H9 (cell line): ENCODE results near the gene MRPL54. TPM values are rescaled to one million over a fixed set of nuclear protein-coding genes. Genes with fewer than 3 reads are reported as not detected.

Experiments
- DNase-seq: peaks from one replicate; pipeline ENCODE4 v3.0.0-alpha.2; 2017
- H2AFZ ChIP-seq: one replicate; pipeline ENCODE4 v1.6.1; 2013; ENCODE audit warnings: mild to moderate bottlenecking, low read length, control low read depth, moderate library complexity
- H2AK5ac ChIP-seq: 2 replicates; pipeline ENCODE4 v1.6.1; 2013; ENCODE audit warnings: low read length, control low read depth, mixed read lengths; ENCODE audit not compliant: insufficient read length
- H2BK120ac ChIP-seq: one replicate; pipeline ENCODE4 v1.6.1; 2013; ENCODE audit warnings: low read depth, mild to moderate bottlenecking, low read length, control low read depth, inconsistent platforms; ENCODE audit not compliant: poor library complexity, severe bottlenecking
- H2BK12ac ChIP-seq: 2 replicates; pipeline ENCODE4 v1.6.1; 2013; ENCODE audit warnings: low read length, control low read depth, mixed read lengths, low read depth; ENCODE audit not compliant: insufficient read length
- H2BK15ac ChIP-seq: 2 replicates; pipeline ENCODE4 v1.6.1; 2013; ENCODE audit warnings: low read depth, low read length, control low read depth
- H2BK20ac ChIP-seq: one replicate; pipeline ENCODE4 v1.6.1; 2013; ENCODE audit warnings: low read depth, mild to moderate bottlenecking, low read length, control low read depth, inconsistent platforms; ENCODE audit not compliant: poor library complexity, severe bottlenecking
- H2BK5ac ChIP-seq: 2 replicates; pipeline ENCODE4 v1.6.1; 2013; ENCODE audit warnings: low read length, control low read depth, mixed read lengths; ENCODE audit not compliant: insufficient read length
- H3K14ac ChIP-seq: 2 replicates; pipeline ENCODE4 v1.6.1; 2013; ENCODE audit warnings: low read length, control low read depth; ENCODE audit not compliant: insufficient read depth
- H3K18ac ChIP-seq: 2 replicates; pipeline ENCODE4 v1.6.1; 2013; ENCODE audit warnings: low read depth, mild to moderate bottlenecking, mixed read lengths, low read length, control low read depth; ENCODE audit not compliant: insufficient read length
- H3K23ac ChIP-seq: 2 replicates; pipeline ENCODE4 v1.6.1; 2013; ENCODE audit warnings: low read length, control low read depth, mixed read lengths, low read depth; ENCODE audit not compliant: insufficient read length
- H3K23me2 ChIP-seq: 2 replicates; pipeline ENCODE4 v1.6.1; 2013; ENCODE audit warnings: low read depth, mild to moderate bottlenecking, mixed read lengths, low read length, control low read depth; ENCODE audit not compliant: insufficient read length, poor library complexity, severe bottlenecking
- H3K27ac ChIP-seq: 2 replicates; pipeline ENCODE4 v1.5.1; 2013; ENCODE audit warnings: low read length, control low read depth, mixed read lengths, low read depth; ENCODE audit not compliant: insufficient read length
- H3K27me3 ChIP-seq: 2 replicates; pipeline ENCODE4 v1.6.1; 2013; ENCODE audit warnings: low read length, control low read depth, inconsistent platforms; ENCODE audit not compliant: insufficient read depth
- H3K4ac ChIP-seq: 2 replicates; pipeline ENCODE4 v1.6.1; 2013; ENCODE audit warnings: low read depth, mild to moderate bottlenecking, control low read depth, inconsistent platforms, low read length, moderate library complexity
- H3K4me1 ChIP-seq: 2 replicates; pipeline ENCODE4 v1.6.1; 2013; ENCODE audit warnings: low read length, control low read depth, inconsistent platforms; ENCODE audit not compliant: insufficient read depth
- H3K4me2 ChIP-seq: 2 replicates; pipeline ENCODE4 v1.6.1; 2013; ENCODE audit warnings: low read length, control low read depth, mixed read lengths; ENCODE audit not compliant: insufficient read length, insufficient read depth
- H3K56ac ChIP-seq: 2 replicates; pipeline ENCODE4 v1.6.1; 2013; ENCODE audit warnings: low read depth, mild to moderate bottlenecking, mixed read lengths, low read length, control low read depth; ENCODE audit not compliant: insufficient read length
- H3K79me1 ChIP-seq: 2 replicates; pipeline ENCODE4 v1.6.1; 2013; ENCODE audit warnings: low read depth, mild to moderate bottlenecking, moderate library complexity, low read length, control low read depth, inconsistent platforms; ENCODE audit not compliant: insufficient read depth, poor library complexity, severe bottlenecking
- H3K79me2 ChIP-seq: 2 replicates; pipeline ENCODE4 v1.6.1; 2013; ENCODE audit warnings: low read length, control low read depth, inconsistent platforms; ENCODE audit not compliant: insufficient read depth
- H3K9ac ChIP-seq: 2 replicates; pipeline ENCODE4 v1.6.1; 2013; ENCODE audit warnings: low read length, control low read depth, mixed read lengths; ENCODE audit not compliant: insufficient read length; ENCODE audit errors: extremely low read depth
- H3K9me3 ChIP-seq: one replicate; pipeline ENCODE4 v1.6.1; 2013; ENCODE audit warnings: low read depth, low read length, inconsistent platforms; ENCODE audit not compliant: control insufficient read depth
- H3T11ph ChIP-seq: one replicate; pipeline ENCODE4 v1.6.1; 2013; ENCODE audit warnings: mild to moderate bottlenecking, low read length, control low read depth, inconsistent platforms
- H4K20me1 ChIP-seq: one replicate; pipeline ENCODE4 v1.6.1; 2013; ENCODE audit not compliant: control insufficient read depth, insufficient read length, insufficient read depth
- H4K5ac ChIP-seq: 2 replicates; pipeline ENCODE4 v1.6.1; 2013; ENCODE audit warnings: low read depth, mild to moderate bottlenecking, mixed read lengths, low read length, control low read depth; ENCODE audit not compliant: insufficient read length
- H4K8ac ChIP-seq: replicated peaks from 2 replicates; pipeline ENCODE4 v1.6.1; 2013; ENCODE audit warnings: low read length, control low read depth, mixed read lengths, low read depth; ENCODE audit not compliant: insufficient read length
- H4K91ac ChIP-seq: 2 replicates; pipeline ENCODE4 v1.6.1; 2013; ENCODE audit warnings: low read depth, mild to moderate bottlenecking, moderate library complexity, mixed read lengths, low read length, control low read depth; ENCODE audit not compliant: insufficient read length
- H3K27ac Mint-ChIP-seq, 3 experiments: 2 replicates in 2 of 3; 3 replicates in 1 of 3; pipeline ENCODE4 v1.8.0; 2020 to 2021; ENCODE audit warnings: mixed read lengths in 3 of 3, mild to moderate bottlenecking in 1 of 3, moderate library complexity in 1 of 3
- H3K27me3 Mint-ChIP-seq: 2 replicates; pipeline ENCODE4 v1.8.0; 2021; ENCODE audit warnings: low read depth, mild to moderate bottlenecking, moderate library complexity, mixed read lengths
- H3K36me3 Mint-ChIP-seq, 3 experiments: 2 replicates in 2 of 3; 3 replicates in 1 of 3; pipeline ENCODE4 v1.8.0; 2020 to 2021; ENCODE audit warnings: low read depth in 3 of 3, mixed read lengths in 3 of 3; ENCODE audit not compliant: insufficient read depth in 1 of 3
- H3K4me1 Mint-ChIP-seq, 2 experiments: 2 replicates each; pipeline ENCODE4 v1.8.0; 2020; ENCODE audit warnings: mixed read lengths in 2 of 2
- H3K4me3 Mint-ChIP-seq, 2 experiments: 2 replicates in 1 of 2; 3 replicates in 1 of 2; pipeline ENCODE4 v1.8.0; 2020 to 2021; ENCODE audit warnings: mild to moderate bottlenecking in 2 of 2, mixed read lengths in 2 of 2, moderate library complexity in 1 of 2
- H3K9me3 Mint-ChIP-seq, 2 experiments: 2 replicates in 1 of 2; 3 replicates in 1 of 2; pipeline ENCODE4 v1.8.0; 2020; ENCODE audit warnings: mild to moderate bottlenecking in 2 of 2, mixed read lengths in 2 of 2, moderate library complexity in 1 of 2
- CTCF ChIP-seq: fragments of 200-600 bp; sonication (generic); conservative IDR thresholded peaks from 3 replicates; pipeline ENCODE4 v1.8.0; 2021; ENCODE audit warnings: antibody characterized with exemption, mild to moderate bottlenecking
- WGBS: extraction: QIAGEN DNeasy Blood & Tissue Kit; methylation state at CpG from one replicate; pipeline ENCODE4 v1.1.7; 2013; ENCODE audit warnings: missing lambda C conversion rate, low lambda C conversion rate, mixed read lengths; ENCODE audit not compliant: insufficient read length; ENCODE audit errors: extremely low coverage; 5-methylcytosine and 5-hydroxymethylcytosine counted together
- total RNA-seq: library from RNA; stranded (reverse); gene quantifications from 2 replicates; pipeline ENCODE4 v1.2.1, GENCODE V29; 2021

Gene MRPL54
- total RNA-seq, 1 experiment from 2014 or later: 60.0 TPM

- H3K4me3 Mint-ChIP-seq: no peak overlapping the region
- no CpG with 5 or more reads among the region's 2 CpGs for WGBS
Measured at GRCh38 chr19:3796358-3796757, 33.9 kb downstream of the MRPL54 start.

More at GRCh38 chr19:3796358-3796757, 33.9 kb downstream of the MRPL54 start:
- no peaks in the 10 kb centered on the region for H3K79me1 ChIP-seq
- DNase-seq: no peak
- H2BK12ac ChIP-seq: no peak overlapping the region
- H2BK20ac ChIP-seq: no peak overlapping the region
- H3K9ac ChIP-seq: no peak overlapping the region
- no peak for TF ChIP-seq CTCF
- H2BK15ac ChIP-seq: no peak overlapping the region
- H3K27me3 ChIP-seq: no peaks in the 10 kb centered on the region
- Mint-ChIP-seq H3K36me3 (no peaks in the 10 kb centered on the region; a peak in 1 of 7 replicates), H3K9me3 (peaks cover 7 to 16% of the 10 kb centered on the region in 2 experiments), H3K4me1 (peaks cover 0 to 6% of the 10 kb centered on the region in 2 experiments; a peak in 2 of 4 replicates), H3K27me3 (peaks cover 45% of the 10 kb centered on the region), H3K27ac (no peak overlapping the region)
- no peak overlapping the region for H2AFZ ChIP-seq
- no peak overlapping the region for H3K18ac ChIP-seq
- no peak overlapping the region for H4K5ac ChIP-seq
- H3K27ac ChIP-seq: no peak overlapping the region
- no peaks in the 10 kb centered on the region for H3K4me1 ChIP-seq
- no peaks in the 10 kb centered on the region for H4K20me1 ChIP-seq
- H3K4me2 ChIP-seq: no peak overlapping the region
- no peak overlapping the region for H3K14ac ChIP-seq
- no peaks in the 10 kb centered on the region for H3K79me2 ChIP-seq
- H3T11ph ChIP-seq: no peak overlapping the region
- H2BK120ac ChIP-seq: no peak overlapping the region
- H4K8ac ChIP-seq: no peak overlapping the region
- no peak overlapping the region for H4K91ac ChIP-seq
- H2AK5ac ChIP-seq: no peak overlapping the region
- H2BK5ac ChIP-seq: no peak overlapping the region
- no peaks in the 10 kb centered on the region for H3K9me3 ChIP-seq
- H3K23ac ChIP-seq: no peak overlapping the region
- H3K4ac ChIP-seq: no peak overlapping the region
- no peak overlapping the region for H3K56ac ChIP-seq
- peaks cover 4% of the 10 kb centered on the region for H3K23me2 ChIP-seq
